Measurements from ENCODE around the gene PRIMA1. TPM values are rescaled to one million over a fixed set of nuclear protein-coding genes. Genes with fewer than 3 reads are reported as not detected.

Gene PRIMA1
- total RNA-seq, 1 experiment from 2014 or later, result not detected

DNA sequence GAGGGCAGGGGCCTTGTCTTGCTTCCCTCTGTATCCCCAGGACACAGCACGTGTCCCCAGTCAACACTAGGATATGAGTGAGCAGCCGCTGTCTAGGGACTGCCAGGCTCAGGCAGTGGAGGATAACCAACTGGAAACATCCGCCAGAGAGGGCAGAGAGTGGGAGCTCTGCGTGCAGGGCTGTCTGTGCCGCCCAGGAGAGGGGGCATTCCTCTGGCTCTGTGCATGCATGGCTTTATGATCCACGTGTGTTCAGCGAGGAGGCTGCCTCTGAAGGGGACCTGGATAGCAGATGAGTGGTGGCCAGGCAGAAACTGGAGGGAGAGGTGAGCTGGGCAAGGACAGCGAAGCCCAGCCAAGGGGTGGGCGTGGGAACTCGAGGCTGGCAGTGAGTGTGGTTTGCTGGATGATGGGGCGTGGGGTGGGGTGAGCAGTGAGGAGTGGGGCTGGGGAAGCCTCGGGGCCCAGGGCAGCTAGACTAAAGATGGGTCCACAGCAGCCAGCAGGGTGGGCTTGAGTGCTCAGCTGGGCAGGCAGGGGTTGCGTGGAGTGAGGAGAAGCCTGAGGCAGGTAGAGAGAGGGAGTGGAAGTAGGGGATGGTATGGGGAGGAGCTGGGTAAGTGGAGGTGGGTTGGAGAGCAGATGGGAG, 72.9 kb downstream of the PRIMA1 start:
- BruUV-seq (replicated peaks), result no TSS peak
- Mint-ChIP-seq H3K4me1 (ENCODE audit: low read depth, unreplicated experiment) (no peaks in the 10 kb centered on the region), H3K27ac (ENCODE audit: unreplicated experiment) (no peak overlapping the region), H3K9me3 (ENCODE audit: low read depth, unreplicated experiment) (no peaks in the 10 kb centered on the region), H3K36me3 (ENCODE audit: insufficient read depth, unreplicated experiment) (no peaks in the 10 kb centered on the region), H3K4me3 (ENCODE audit: low read depth, unreplicated experiment) (no peak overlapping the region), H3K27me3 (ENCODE audit: unreplicated experiment) (peaks cover 85% of the 10 kb centered on the region)
- intact Hi-C loops (cut with micrococcal nuclease; ENCODE audit: unreplicated experiment), result no loop called here
- CTCF ChIA-PET, result interaction anchor here (0.6 kb wide), 1 partner anchor 17 kb away, joined by 3 read pairs; no protein-coding TSS in a partner anchor
- DNase-seq, result no peak
- TF ChIP-seq, protein P1, sequence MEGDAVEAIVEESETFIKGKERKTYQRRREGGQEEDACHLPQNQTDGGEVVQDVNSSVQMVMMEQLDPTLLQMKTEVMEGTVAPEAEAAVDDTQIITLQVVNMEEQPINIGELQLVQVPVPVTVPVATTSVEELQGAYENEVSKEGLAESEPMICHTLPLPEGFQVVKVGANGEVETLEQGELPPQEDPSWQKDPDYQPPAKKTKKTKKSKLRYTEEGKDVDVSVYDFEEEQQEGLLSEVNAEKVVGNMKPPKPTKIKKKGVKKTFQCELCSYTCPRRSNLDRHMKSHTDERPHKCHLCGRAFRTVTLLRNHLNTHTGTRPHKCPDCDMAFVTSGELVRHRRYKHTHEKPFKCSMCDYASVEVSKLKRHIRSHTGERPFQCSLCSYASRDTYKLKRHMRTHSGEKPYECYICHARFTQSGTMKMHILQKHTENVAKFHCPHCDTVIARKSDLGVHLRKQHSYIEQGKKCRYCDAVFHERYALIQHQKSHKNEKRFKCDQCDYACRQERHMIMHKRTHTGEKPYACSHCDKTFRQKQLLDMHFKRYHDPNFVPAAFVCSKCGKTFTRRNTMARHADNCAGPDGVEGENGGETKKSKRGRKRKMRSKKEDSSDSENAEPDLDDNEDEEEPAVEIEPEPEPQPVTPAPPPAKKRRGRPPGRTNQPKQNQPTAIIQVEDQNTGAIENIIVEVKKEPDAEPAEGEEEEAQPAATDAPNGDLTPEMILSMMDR (IDR thresholded peaks at IDR 0.05; ENCODE audit: unreplicated experiment), result no peak

GRCh38 chr14:93714605-93715004, 73.7 kb downstream of the PRIMA1 start:
- DNase-seq, result no peak
- H3K36me3 Mint-ChIP-seq (ENCODE audit: insufficient read depth, unreplicated experiment), result no peaks in the 10 kb centered on the region
- peaks cover 85% of the 10 kb centered on the region for H3K27me3 Mint-ChIP-seq (ENCODE audit: unreplicated experiment)
- no peaks in the 10 kb centered on the region for H3K9me3 Mint-ChIP-seq (ENCODE audit: low read depth, unreplicated experiment)
- H3K4me3 Mint-ChIP-seq (ENCODE audit: low read depth, unreplicated experiment), result no peak overlapping the region
- intact Hi-C loops (cut with micrococcal nuclease; ENCODE audit: unreplicated experiment), result no loop called here
- no peaks in the 10 kb centered on the region for H3K4me1 Mint-ChIP-seq (ENCODE audit: low read depth, unreplicated experiment)
- TF ChIP-seq, protein P1 (IDR thresholded peaks at IDR 0.05; ENCODE audit: unreplicated experiment), result no peak
- no TSS peak for BruUV-seq (replicated peaks)
- CTCF ChIA-PET, result interaction anchor here (0.6 to 0.8 kb wide), 3 partner anchors 9 to 571 kb away, joined by 4 to 8 read pairs (median 5); no protein-coding TSS in a partner anchor
- no peak overlapping the region for H3K27ac Mint-ChIP-seq (ENCODE audit: unreplicated experiment)

- CTCF ChIA-PET, result no interaction called here
- intact Hi-C loops (cut with micrococcal nuclease; ENCODE audit: unreplicated experiment), result no loop called here
- no TSS peak for BruUV-seq (replicated peaks)
- Mint-ChIP-seq H3K4me3 (ENCODE audit: low read depth, unreplicated experiment) (no peak overlapping the region), H3K36me3 (ENCODE audit: insufficient read depth, unreplicated experiment) (no peaks in the 10 kb centered on the region), H3K27me3 (ENCODE audit: unreplicated experiment) (peaks cover 85% of the 10 kb centered on the region), H3K4me1 (ENCODE audit: low read depth, unreplicated experiment) (no peaks in the 10 kb centered on the region), H3K27ac (ENCODE audit: unreplicated experiment) (no peak overlapping the region), H3K9me3 (ENCODE audit: low read depth, unreplicated experiment) (no peaks in the 10 kb centered on the region)
- DNase-seq, result no peak
- TF ChIP-seq, protein P1 (IDR thresholded peaks at IDR 0.05; ENCODE audit: unreplicated experiment), result no peak
These were observed 74.4 kb downstream of the PRIMA1 start for GRCh38 chr14:93713726-93714405.

DNA sequence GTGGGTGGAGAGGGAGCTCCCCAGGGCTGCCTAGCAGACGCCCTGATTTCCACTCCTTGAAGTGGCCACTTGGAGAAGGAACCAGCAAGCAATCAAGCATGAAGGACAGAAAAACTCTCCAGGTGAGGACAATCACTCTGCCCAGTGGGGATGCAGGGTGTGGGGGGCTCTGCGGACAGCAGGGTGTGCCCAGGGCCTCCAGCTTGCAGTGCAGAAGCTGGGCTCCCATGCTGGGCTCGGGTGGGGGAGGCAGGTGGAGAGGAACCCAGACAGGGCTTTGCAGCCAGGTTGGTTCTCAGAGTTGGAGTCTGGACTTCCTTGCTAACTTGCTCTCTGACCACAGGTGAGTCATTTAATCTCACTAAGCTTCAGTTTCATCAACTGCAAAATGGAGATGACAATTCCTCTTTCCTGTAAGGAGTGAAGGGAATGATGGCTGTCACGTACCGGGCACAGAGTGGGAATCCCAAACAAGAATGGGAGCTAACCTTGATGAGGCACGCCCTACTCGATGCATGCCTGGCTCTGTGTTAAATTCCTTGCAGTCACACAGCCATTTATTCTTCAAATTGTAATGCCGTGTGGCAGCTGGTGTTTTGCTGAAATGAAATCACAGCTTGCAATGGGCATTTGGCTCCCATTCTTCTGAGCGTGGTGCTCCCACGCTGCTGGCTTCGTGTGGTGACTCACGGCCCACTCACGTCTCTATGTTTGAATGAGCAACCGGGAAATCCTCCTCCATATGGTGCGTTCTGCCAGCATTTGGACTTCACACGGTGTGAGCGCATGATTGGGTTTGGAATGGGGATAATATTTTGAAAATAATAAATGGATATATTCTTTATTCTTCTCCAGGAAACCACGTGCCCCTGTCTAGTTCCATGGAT, 75.2 kb downstream of the PRIMA1 start:
- H3K4me1 Mint-ChIP-seq (ENCODE audit: low read depth, unreplicated experiment), result no peaks in the 10 kb centered on the region
- CTCF ChIA-PET, result no interaction called here
- intact Hi-C loops (cut with micrococcal nuclease; ENCODE audit: unreplicated experiment), result no loop called here
- no peak overlapping the region for H3K27ac Mint-ChIP-seq (ENCODE audit: unreplicated experiment)
- no TSS peak for BruUV-seq (replicated peaks)
- no peaks in the 10 kb centered on the region for H3K9me3 Mint-ChIP-seq (ENCODE audit: low read depth, unreplicated experiment)
- peaks cover 85% of the 10 kb centered on the region for H3K27me3 Mint-ChIP-seq (ENCODE audit: unreplicated experiment)
- H3K4me3 Mint-ChIP-seq (ENCODE audit: low read depth, unreplicated experiment), result no peak overlapping the region
- TF ChIP-seq, protein P1 (IDR thresholded peaks at IDR 0.05; ENCODE audit: unreplicated experiment), result no peak
- H3K36me3 Mint-ChIP-seq (ENCODE audit: insufficient read depth, unreplicated experiment), result no peaks in the 10 kb centered on the region
- no peak for DNase-seq

Data from Calu3 (cell line).